Stimulated activated CD4-positive, alpha-beta T cell treated with anti-CD3 and anti-CD28 coated beads, Interleukin-1b, Interleukin-23, amount 100 ng/mL, for 48 hours (primary cell): ENCODE data around the gene POLN.
"Not testable (repeated sequence)": the region's sequence is repeated elsewhere in the genome, so short reads cannot be mapped to it uniquely, and the experiment has no call there.

Experiments
- DNase-seq: peaks from one replicate; pipeline ENCODE4 v3.0.0-alpha.2; 2020

Gene POLN

GRCh38 chr4:2275044-2275397, 33.1 kb upstream of the POLN start:
- DNase-seq, result not testable (repeated sequence)

GRCh38 chr4:2274320-2275043, 32.6 kb upstream of the POLN start:
- DNase-seq, result no peak

- DNase-seq, result no peak
These were observed 31.9 kb upstream of the POLN start for GRCh38 chr4:2273657-2274319.

- no peak for DNase-seq
These were observed 31.3 kb upstream of the POLN start for GRCh38 chr4:2273221-2273620.

- DNase-seq, result no peak
These were observed 30.9 kb upstream of the POLN start for GRCh38 chr4:2272828-2273120.

- DNase-seq, result no peak
These were observed 30.3 kb upstream of the POLN start for GRCh38 chr4:2272026-2272827.

- no peak for DNase-seq
These were observed 29.5 kb upstream of the POLN start for GRCh38 chr4:2271279-2272025.

- DNase-seq, result no peak
These were observed 28.6 kb upstream of the POLN start for GRCh38 chr4:2270341-2271165.

- no peak for DNase-seq
These were observed 27.8 kb upstream of the POLN start for GRCh38 chr4:2269618-2270163.

GRCh38 chr4:2269206-2269531, 27.2 kb upstream of the POLN start:
- no peak for DNase-seq

GRCh38 chr4:2268357-2269205, 26.7 kb upstream of the POLN start:
- no peak for DNase-seq

GRCh38 chr4:2267841-2268240, 25.9 kb upstream of the POLN start:
- DNase-seq, result no peak

- DNase-seq, result no peak
These were observed 25.4 kb upstream of the POLN start for GRCh38 chr4:2267320-2267811.

GRCh38 chr4:2266821-2267220, 24.9 kb upstream of the POLN start:
- no peak for DNase-seq

- no peak for DNase-seq
These were observed 24.3 kb upstream of the POLN start for GRCh38 chr4:2266181-2266580.

- no peak for DNase-seq
These were observed 23.5 kb upstream of the POLN start for GRCh38 chr4:2265113-2266110.

- no peak for DNase-seq
These were observed 22.6 kb upstream of the POLN start for GRCh38 chr4:2264481-2265041.

GRCh38 chr4:2263926-2264321, 22.0 kb upstream of the POLN start:
- DNase-seq, result no peak

GRCh38 chr4:2262944-2263250, 21.0 kb upstream of the POLN start:
- DNase-seq, result no peak
